T-cell (primary cell): ENCODE measurements around the gene TUBB3. TPM values are rescaled to one million over a fixed set of nuclear protein-coding genes. Genes with fewer than 3 reads are reported as not detected.

Experiments
- ATAC-seq, 4 experiments: fragments of 200-7000 bp in 3 of 4; fragments of 150-1000 bp in 1 of 4; cut with Tn5 transposase; replicated peaks in 1 of 4; 1 replicate in 3 of 4; 2 replicates in 1 of 4; pipeline ENCODE4 v1.10.0; 2021; ENCODE audit warnings: moderate library complexity in 3 of 4, mild to moderate bottlenecking in 2 of 4, moderate number of reproducible peaks in 1 of 4
- CTCF ChIA-PET, 2 donors: fragments of 300-600 bp; sonication (Branson Sonifier 250); formaldehyde crosslinking; loops; one replicate each; lab custom pipeline; 2022; ENCODE audit warnings: antibody characterized with exemption in 2 of 2; lab: Charles Lee
- POLR2A ChIA-PET, 2 donors: fragments of 300-600 bp; sonication (Branson Sonifier 250); formaldehyde crosslinking; loops; one replicate each; lab custom pipeline; 2022; ENCODE audit warnings: antibody characterized with exemption in 2 of 2; lab: Charles Lee
- DNase-seq, 35 experiments: peaks; one replicate each; pipeline versions ENCODE4 v3.0.0 to v3.0.0-alpha.2; 2013 to 2023
- H3K27ac ChIP-seq: one replicate; pipeline ENCODE4 v1.5.1; 2013; ENCODE audit warnings: low read length
- H3K27me3 ChIP-seq, 2 experiments: replicated peaks in 1 of 2; 1 replicate in 1 of 2; 2 replicates in 1 of 2; pipeline versions ENCODE4 v1.6.1 to v1.7.0; 2013; ENCODE audit warnings: low read length in 1 of 2, mixed read lengths in 1 of 2; ENCODE audit not compliant: control insufficient read depth in 2 of 2, insufficient read depth in 2 of 2; ENCODE audit errors: extremely low read depth in 1 of 2
- H3K36me3 ChIP-seq, 2 donors: 1 replicate in 1 of 2; 2 replicates in 1 of 2; pipeline versions ENCODE4 v1.6.1 to v1.7.0; 2013; ENCODE audit warnings: low read length in 1 of 2; ENCODE audit not compliant: control insufficient read depth in 2 of 2, insufficient read depth in 1 of 2; ENCODE audit errors: extremely low read depth in 1 of 2
- H3K4me1 ChIP-seq, 2 experiments: 1 replicate in 1 of 2; 2 replicates in 1 of 2; pipeline versions ENCODE4 v1.6.1 to v1.7.0; 2013; ENCODE audit warnings: low read length in 2 of 2, mixed read lengths in 1 of 2; ENCODE audit not compliant: insufficient read depth in 2 of 2, control insufficient read depth in 1 of 2; ENCODE audit errors: extremely low read depth in 1 of 2
- H3K4me3 ChIP-seq, 2 donors: 1 replicate in 1 of 2; 2 replicates in 1 of 2; pipeline versions ENCODE4 v1.5.1 to v1.7.0; 2013; ENCODE audit warnings: mild to moderate bottlenecking in 2 of 2, low read length in 1 of 2, moderate library complexity in 1 of 2; ENCODE audit not compliant: control insufficient read depth in 1 of 2; ENCODE audit errors: extremely low read depth in 1 of 2
- H3K9me3 ChIP-seq: 2 replicates; pipeline ENCODE4 v1.7.0; 2013
- H3K27ac Mint-ChIP-seq, 2 donors: one replicate each; pipeline ENCODE4 v1.8.0; 2020 to 2021; ENCODE audit warnings: mild to moderate bottlenecking in 2 of 2, mixed read lengths in 2 of 2
- H3K27me3 Mint-ChIP-seq, 2 donors: one replicate each; pipeline ENCODE4 v1.8.0; 2021 to 2022; ENCODE audit warnings: mixed read lengths in 2 of 2
- H3K36me3 Mint-ChIP-seq: one replicate; pipeline ENCODE4 v1.8.0; 2021; ENCODE audit warnings: mixed read lengths
- H3K4me1 Mint-ChIP-seq, 3 donors: one replicate each; pipeline ENCODE4 v1.8.0; 2020 to 2022; ENCODE audit warnings: mixed read lengths in 3 of 3, mild to moderate bottlenecking in 1 of 3
- H3K4me3 Mint-ChIP-seq, 3 donors: one replicate each; pipeline ENCODE4 v1.8.0; 2020 to 2022; ENCODE audit warnings: mild to moderate bottlenecking in 3 of 3, mixed read lengths in 3 of 3, moderate library complexity in 3 of 3
- H3K9me3 Mint-ChIP-seq, 3 donors: one replicate each; pipeline ENCODE4 v1.8.0; 2020 to 2022; ENCODE audit warnings: mixed read lengths in 3 of 3
- WGBS: methylation state at CpG from one replicate; pipeline ENCODE4 v1.1.5; 2013; ENCODE audit warnings: missing lambda C conversion rate; ENCODE audit not compliant: insufficient coverage; 5-methylcytosine and 5-hydroxymethylcytosine counted together
- total RNA-seq, 35 experiments: library from RNA in 6 of 35; stranded (reverse) in 6 of 35; fragments of 120-200 nt in 1 of 35; gene quantifications; one replicate each; pipeline versions ENCODE4 v1.2.1 to v1.2.4 and lab custom pipeline; 2013 to 2026

Gene TUBB3
- total RNA-seq, 5 donors from 2014 or later (not counting 1 experiment from before 2014, with no cell fraction given) = 0.58 to 1.8 (median 0.93) TPM

GRCh38 chr16:89945654-89946053 is 22.5 kb downstream of the TUBB3 start:
- ChIA-PET CTCF (no interaction called here), POLR2A (no interaction called here)
- DNase-seq = no peak
- H3K36me3 ChIP-seq = no peaks in the 10 kb centered on the region
- Mint-ChIP-seq H3K27me3 (peaks cover 21 to 32% of the 10 kb centered on the region in 2 donors), H3K4me1 (peaks cover 10 to 20% (median 15%) of the 10 kb centered on the region in 3 donors), H3K27ac (no peak overlapping the region), H3K36me3 (no peaks in the 10 kb centered on the region), H3K9me3 (no peaks in the 10 kb centered on the region), H3K4me3 (no peak overlapping the region)
- no CpG with 5 or more reads among the region's 7 CpGs for WGBS
- no peak for ATAC-seq
- no peak overlapping the region for H3K4me3 ChIP-seq
- H3K9me3 ChIP-seq = no peaks in the 10 kb centered on the region
- no peak overlapping the region for H3K27ac ChIP-seq
- peaks cover 2 to 46% of the 10 kb centered on the region in 2 experiments for H3K27me3 ChIP-seq
- peaks cover 3 to 22% of the 10 kb centered on the region in 2 experiments for H3K4me1 ChIP-seq

DNA sequence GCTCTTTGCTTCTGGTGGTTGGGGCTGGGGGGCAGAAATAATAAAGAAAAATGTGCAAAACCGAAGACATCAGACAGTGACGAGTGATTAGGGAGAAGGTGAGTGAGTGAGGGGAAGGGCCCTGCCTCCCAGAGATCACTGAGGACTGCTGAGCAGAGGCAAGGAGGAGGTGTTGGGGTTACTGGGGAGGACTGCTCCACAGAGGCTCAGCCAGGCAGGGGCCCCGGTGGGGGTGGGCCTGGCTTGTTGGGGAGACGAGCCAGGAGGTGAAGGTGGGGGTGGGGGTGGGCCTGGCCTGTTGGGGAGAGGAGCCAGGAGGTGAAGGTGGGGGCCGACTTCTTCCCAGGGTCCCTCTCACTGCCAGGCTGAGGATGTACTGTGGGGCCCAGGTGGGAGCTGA is 23.4 kb downstream of the TUBB3 start:
- 80% methylated on average over 5 of the region's 5 CpGs for WGBS
- no peaks in the 10 kb centered on the region for H3K9me3 ChIP-seq
- peaks cover 3 to 22% of the 10 kb centered on the region in 2 experiments for H3K4me1 ChIP-seq
- H3K36me3 ChIP-seq = no peaks in the 10 kb centered on the region
- no peak for DNase-seq
- Mint-ChIP-seq H3K4me3 (peak overlapping the region in 2 of 3 donors; percentile 45 to 47), H3K27me3 (peaks cover 21 to 31% of the 10 kb centered on the region in 2 donors), H3K9me3 (no peaks in the 10 kb centered on the region), H3K36me3 (no peaks in the 10 kb centered on the region), H3K27ac (peak overlapping the region in 1 of 2 donors; percentile 32), H3K4me1 (peaks cover 10 to 20% (median 15%) of the 10 kb centered on the region in 3 donors)
- ATAC-seq = no peak
- no peak overlapping the region for H3K4me3 ChIP-seq
- no peak overlapping the region for H3K27ac ChIP-seq
- H3K27me3 ChIP-seq = peaks cover 2 to 46% of the 10 kb centered on the region in 2 experiments
- ChIA-PET POLR2A (no interaction called here), CTCF (no interaction called here)

- Histone ChIP-seq H3K36me3 (no peaks in the 10 kb centered on the region), H3K27me3 (peaks cover 2 to 37% of the 10 kb centered on the region in 2 experiments), H3K9me3 (no peaks in the 10 kb centered on the region), H3K4me3 (peak overlapping the region; percentile 34 to 47), H3K27ac (no peak overlapping the region), H3K4me1 (peaks cover 3 to 22% of the 10 kb centered on the region in 2 experiments)
- WGBS = 24% methylated on average over 49 of the region's 55 CpGs
- peak overlapping the region in 1 of 2 donors; percentile 11 for H3K27ac Mint-ChIP-seq
- DNase-seq (no peak), ATAC-seq (no peak)
- ChIA-PET CTCF (interaction anchor here (0.6 to 1.2 kb wide), 2 partner anchors 22 to 40 kb away, joined by 3 to 11 read pairs; no protein-coding TSS in a partner anchor), POLR2A (no interaction called here)
- H3K27me3 Mint-ChIP-seq = peaks cover 16 to 20% of the 10 kb centered on the region in 2 donors
- peaks cover 10 to 28% (median 15%) of the 10 kb centered on the region in 3 donors for H3K4me1 Mint-ChIP-seq
- H3K4me3 Mint-ChIP-seq = peak overlapping the region; percentile 76 to 84 (median 80)
- H3K9me3 Mint-ChIP-seq = no peaks in the 10 kb centered on the region
- no peaks in the 10 kb centered on the region for H3K36me3 Mint-ChIP-seq
These were observed 26.1 kb downstream of the TUBB3 start for GRCh38 chr16:89949121-89949742.

GRCh38 chr16:89949756-89950155 is 26.6 kb downstream of the TUBB3 start:
- H3K4me3 Mint-ChIP-seq = peak overlapping the region; percentile 76 to 84 (median 80)
- Histone ChIP-seq H3K9me3 (no peaks in the 10 kb centered on the region), H3K36me3 (peaks cover under 1% of the 10 kb centered on the region in 2 donors), H3K27me3 (peaks cover 2 to 36% of the 10 kb centered on the region in 2 experiments), H3K4me1 (peaks cover 3 to 22% of the 10 kb centered on the region in 2 experiments), H3K4me3 (peak overlapping the region in 1 of 2 donors; percentile 47), H3K27ac (no peak overlapping the region)
- peaks cover 10 to 31% (median 15%) of the 10 kb centered on the region in 3 donors for H3K4me1 Mint-ChIP-seq
- peak overlapping the region in 1 of 2 donors; percentile 11 for H3K27ac Mint-ChIP-seq
- no peak for DNase-seq
- H3K9me3 Mint-ChIP-seq = no peaks in the 10 kb centered on the region
- peaks cover 14 to 19% of the 10 kb centered on the region in 2 donors for H3K27me3 Mint-ChIP-seq
- no peaks in the 10 kb centered on the region for H3K36me3 Mint-ChIP-seq
- no peak for ATAC-seq
- CTCF ChIA-PET = interaction anchor here (0.6 to 1.2 kb wide), 3 partner anchors 22 to 41 kb away, joined by 3 to 11 read pairs (median 4); no protein-coding TSS in a partner anchor
- 98% methylated on average over 6 of the region's 12 CpGs for WGBS
- POLR2A ChIA-PET = no interaction called here

GRCh38 chr16:89951509-89951908 is 28.4 kb downstream of the TUBB3 start:
- 100% methylated on average over 2 of the region's 5 CpGs for WGBS
- H3K27me3 ChIP-seq = peaks cover 2 to 19% of the 10 kb centered on the region in 2 experiments
- peaks cover 3% of the 10 kb centered on the region for H3K36me3 Mint-ChIP-seq
- ChIA-PET CTCF (interaction anchor here in 1 of 2 donors (1.0 kb wide), 1 partner anchor 44 kb away, joined by 3 read pairs; no protein-coding TSS in a partner anchor), POLR2A (no interaction called here)
- H3K4me1 ChIP-seq = peaks cover 3 to 22% of the 10 kb centered on the region in 2 experiments
- H3K36me3 ChIP-seq = peaks cover 3% of the 10 kb centered on the region in 2 donors
- ATAC-seq (no peak), DNase-seq (no peak)
- peaks cover 4% of the 10 kb centered on the region in 2 donors for H3K27me3 Mint-ChIP-seq
- no peaks in the 10 kb centered on the region for H3K9me3 ChIP-seq
- H3K9me3 Mint-ChIP-seq = no peaks in the 10 kb centered on the region
- H3K27ac Mint-ChIP-seq = no peak overlapping the region
- no peak overlapping the region for H3K27ac ChIP-seq
- peaks cover 10 to 29% (median 15%) of the 10 kb centered on the region in 3 donors for H3K4me1 Mint-ChIP-seq
- no peak overlapping the region for H3K4me3 Mint-ChIP-seq
- no peak overlapping the region for H3K4me3 ChIP-seq

DNA sequence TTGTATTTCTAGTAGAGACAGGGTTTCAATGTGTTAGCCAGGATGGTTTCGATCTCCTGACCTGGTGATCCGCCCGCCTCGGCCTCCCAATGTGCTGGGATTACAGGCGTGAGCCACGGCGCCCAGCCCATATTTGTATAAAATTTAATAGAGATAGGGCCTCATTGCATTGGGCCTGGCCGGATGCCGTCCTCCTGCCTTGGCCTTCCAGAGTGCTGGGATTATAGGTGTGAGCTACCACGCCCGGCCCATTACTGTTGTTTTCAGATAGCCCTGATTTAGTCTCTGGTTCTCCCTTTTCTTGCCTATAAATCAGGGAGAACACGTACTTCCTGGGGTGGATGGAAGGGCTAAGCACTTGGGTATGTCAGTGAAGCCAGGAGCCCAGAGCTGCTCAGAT is 28.9 kb downstream of the TUBB3 start:
- POLR2A ChIA-PET = no interaction called here
- H3K27ac ChIP-seq = no peak overlapping the region
- CTCF ChIA-PET = interaction anchor here in 1 of 2 donors (1.0 kb wide), 1 partner anchor 44 kb away, joined by 3 read pairs; no protein-coding TSS in a partner anchor
- no peak for ATAC-seq
- Mint-ChIP-seq H3K9me3 (no peaks in the 10 kb centered on the region), H3K27ac (no peak overlapping the region), H3K27me3 (peaks cover 4% of the 10 kb centered on the region in 2 donors), H3K4me1 (peaks cover 10 to 32% (median 15%) of the 10 kb centered on the region in 3 donors), H3K36me3 (peaks cover 7% of the 10 kb centered on the region), H3K4me3 (no peak overlapping the region)
- peaks cover 5 to 6% of the 10 kb centered on the region in 2 donors for H3K36me3 ChIP-seq
- no peak for DNase-seq
- H3K4me1 ChIP-seq = peaks cover 3 to 22% of the 10 kb centered on the region in 2 experiments
- H3K4me3 ChIP-seq = no peak overlapping the region
- H3K27me3 ChIP-seq = peaks cover 2 to 14% of the 10 kb centered on the region in 2 experiments
- 100% methylated on average over 7 of the region's 12 CpGs for WGBS
- no peaks in the 10 kb centered on the region for H3K9me3 ChIP-seq
